ENCODE results near the gene PCSK1.

- no peak for TF ChIP-seq CTCF (IDR thresholded peaks at IDR 0.05)
- no peak for TF ChIP-seq POLR2A (IDR thresholded peaks at IDR 0.05)
These were observed 22.7 kb upstream of the PCSK1 start for GRCh38 chr5:96455789-96456188.

Data from right lobe of liver (tissue), 4 donors.